GM23338 (cell line): ENCODE measurements around the gene FBLN1. TPM values are rescaled to one million over a fixed set of nuclear protein-coding genes. Genes with fewer than 3 reads are reported as not detected.

Experiments
- ATAC-seq: fragments of 200-7000 bp; cut with Tn5 transposase; 3 replicates; pipeline ENCODE4 v1.9.1; 2020
- DNase-seq: peaks from one replicate; pipeline ENCODE4 v3.0.0-alpha.2; 2015; ENCODE audit warnings: low spot score
- H2AFZ ChIP-seq: fragments of 200-600 bp; sonication (generic); 2 replicates; pipeline ENCODE4 v1.8.0; 2016; ENCODE audit warnings: antibody characterized with exemption, mild to moderate bottlenecking, moderate library complexity
- H3F3A ChIP-seq: fragments of 200-600 bp; sonication (generic); replicated peaks from 2 replicates; pipeline ENCODE4 v1.8.0; 2017; ENCODE audit warnings: antibody characterized with exemption, mixed run types, low read depth
- H3K27ac ChIP-seq: fragments of 200-600 bp; sonication (generic); 2 replicates; pipeline ENCODE4 v1.6.1; 2016; ENCODE audit warnings: low read depth
- H3K27me3 ChIP-seq: fragments of 200-600 bp; sonication (generic); 2 replicates; pipeline ENCODE4 v1.8.0; 2016; ENCODE audit warnings: mild to moderate bottlenecking, mixed run types, moderate library complexity; ENCODE audit not compliant: insufficient read depth
- H3K36me3 ChIP-seq: fragments of 200-600 bp; sonication (generic); 2 replicates; pipeline ENCODE4 v1.8.0; 2016; ENCODE audit warnings: mild to moderate bottlenecking; ENCODE audit not compliant: insufficient read depth
- H3K4me1 ChIP-seq: fragments of 200-600 bp; sonication (generic); 2 replicates; pipeline ENCODE4 v1.8.0; 2016; ENCODE audit warnings: mild to moderate bottlenecking, moderate library complexity; ENCODE audit not compliant: insufficient read depth
- H3K4me2 ChIP-seq: fragments of 200-600 bp; sonication (generic); 2 replicates; pipeline ENCODE4 v1.7.1; 2017; ENCODE audit warnings: mixed run types
- H3K4me3 ChIP-seq: fragments of 200-600 bp; sonication (generic); 2 replicates; pipeline ENCODE4 v1.6.1; 2016; ENCODE audit warnings: mixed run types
- H3K79me2 ChIP-seq: fragments of 200-600 bp; sonication (generic); replicated peaks from 2 replicates; pipeline ENCODE4 v1.8.0; 2017; ENCODE audit warnings: mild to moderate bottlenecking; ENCODE audit not compliant: insufficient read depth
- H3K9me2 ChIP-seq: fragments of 200-600 bp; sonication (generic); 2 replicates; pipeline ENCODE4 v1.8.0; 2017; ENCODE audit not compliant: insufficient read depth
- H4K20me1 ChIP-seq: fragments of 200-600 bp; sonication (generic); replicated peaks from 2 replicates; pipeline ENCODE4 v1.8.0; 2017; ENCODE audit warnings: mild to moderate bottlenecking; ENCODE audit not compliant: insufficient read depth
- H3K27ac Mint-ChIP-seq: 2 replicates; pipeline ENCODE4 v1.8.0; 2020; ENCODE audit warnings: inconsistent platforms, mild to moderate bottlenecking, moderate library complexity, mixed read lengths
- H3K27me3 Mint-ChIP-seq: 3 replicates; pipeline ENCODE4 v1.8.0; 2022; ENCODE audit warnings: low read depth, mild to moderate bottlenecking, moderate library complexity, mixed read lengths, inconsistent platforms; ENCODE audit not compliant: insufficient read depth, poor library complexity
- H3K36me3 Mint-ChIP-seq: 3 replicates; pipeline ENCODE4 v1.8.0; 2021; ENCODE audit warnings: low read depth, mild to moderate bottlenecking, inconsistent platforms, moderate library complexity, mixed read lengths
- H3K4me1 Mint-ChIP-seq: 3 replicates; pipeline ENCODE4 v1.8.0; 2020; ENCODE audit warnings: mild to moderate bottlenecking, inconsistent platforms, mixed read lengths
- H3K4me3 Mint-ChIP-seq: 3 replicates; pipeline ENCODE4 v1.8.0; 2021; ENCODE audit warnings: moderate library complexity, mild to moderate bottlenecking, inconsistent platforms, mixed read lengths
- H3K9me3 Mint-ChIP-seq: 3 replicates; pipeline ENCODE4 v1.8.0; 2020; ENCODE audit warnings: moderate library complexity, mild to moderate bottlenecking, inconsistent platforms, mixed read lengths
- CREB1 ChIP-seq: fragments of 250-450 bp; sonication (Bioruptor Pico); IDR thresholded peaks from 2 replicates; pipeline ENCODE4 v1.5.0; 2020; ENCODE audit warnings: low read depth, mild to moderate bottlenecking, moderate library complexity
- EZH2 ChIP-seq: fragments of 200-600 bp; sonication (generic); IDR thresholded peaks from one replicate; pipeline ENCODE4 v1.8.0; 2017; ENCODE audit warnings: antibody characterized with exemption, mild to moderate bottlenecking, low read depth; ENCODE audit not compliant: unreplicated experiment
- EZH2phosphoT487 ChIP-seq: fragments of 200-600 bp; sonication (generic); IDR thresholded peaks from one replicate; pipeline ENCODE4 v1.8.1; 2018; ENCODE audit warnings: antibody characterized with exemption; ENCODE audit not compliant: unreplicated experiment
- NANOG ChIP-seq: IDR thresholded peaks from 2 replicates; pipeline ENCODE4 v1.6.1; 2016; ENCODE audit warnings: antibody characterized with exemption, borderline replicate concordance
- ZNF114 ChIP-seq: fragments of 250-450 bp; sonication (Bioruptor Pico); IDR thresholded peaks from 2 replicates; pipeline ENCODE4 v1.5.0; 2020; ENCODE audit warnings: mild to moderate bottlenecking, moderate library complexity
- ZNF331 ChIP-seq: fragments of 250-450 bp; sonication (Bioruptor Pico); IDR thresholded peaks from 2 replicates; pipeline ENCODE4 v1.5.0; 2020; ENCODE audit warnings: low read depth, mild to moderate bottlenecking, moderate library complexity
- ZNF462 ChIP-seq: fragments of 250-450 bp; sonication (Bioruptor Pico); IDR thresholded peaks from 2 replicates; pipeline ENCODE4 v1.5.0; 2020; ENCODE audit warnings: mild to moderate bottlenecking, moderate library complexity
- polyA plus RNA-seq: library from polyadenylated mRNA; unstranded; fragments of >200 nt; fragmentation: Nextera tagmentation; extraction: Ambion mirVana; gene quantifications from 2 replicates; pipeline ENCODE4 v1.2.1, GENCODE V29; 2016
- total RNA-seq: library from RNA; depleted of rRNA; stranded (reverse); fragments of >200 nt; shearing (Covaris generic); gene quantifications from 2 replicates; pipeline ENCODE4 v1.2.3, GENCODE V29; 2014
- TF ChIP-seq, protein P1 (sequence below), 2 experiments: fragments of 200-600 bp in 1 of 2; sonication (generic) in 1 of 2; conservative IDR thresholded peaks; 2 replicates each; pipeline versions ENCODE4 v1.5.1 to v1.6.1; 2016 to 2017; ENCODE audit warnings: antibody characterized with exemption in 2 of 2, low read depth in 2 of 2, mild to moderate bottlenecking in 2 of 2, moderate library complexity in 1 of 2

The FBLN1 gene
- total and polyA plus RNA-seq, 2 experiments from 2014 or later: 90.1 to 137 TPM

- TF ChIP-seq, protein P1, sequence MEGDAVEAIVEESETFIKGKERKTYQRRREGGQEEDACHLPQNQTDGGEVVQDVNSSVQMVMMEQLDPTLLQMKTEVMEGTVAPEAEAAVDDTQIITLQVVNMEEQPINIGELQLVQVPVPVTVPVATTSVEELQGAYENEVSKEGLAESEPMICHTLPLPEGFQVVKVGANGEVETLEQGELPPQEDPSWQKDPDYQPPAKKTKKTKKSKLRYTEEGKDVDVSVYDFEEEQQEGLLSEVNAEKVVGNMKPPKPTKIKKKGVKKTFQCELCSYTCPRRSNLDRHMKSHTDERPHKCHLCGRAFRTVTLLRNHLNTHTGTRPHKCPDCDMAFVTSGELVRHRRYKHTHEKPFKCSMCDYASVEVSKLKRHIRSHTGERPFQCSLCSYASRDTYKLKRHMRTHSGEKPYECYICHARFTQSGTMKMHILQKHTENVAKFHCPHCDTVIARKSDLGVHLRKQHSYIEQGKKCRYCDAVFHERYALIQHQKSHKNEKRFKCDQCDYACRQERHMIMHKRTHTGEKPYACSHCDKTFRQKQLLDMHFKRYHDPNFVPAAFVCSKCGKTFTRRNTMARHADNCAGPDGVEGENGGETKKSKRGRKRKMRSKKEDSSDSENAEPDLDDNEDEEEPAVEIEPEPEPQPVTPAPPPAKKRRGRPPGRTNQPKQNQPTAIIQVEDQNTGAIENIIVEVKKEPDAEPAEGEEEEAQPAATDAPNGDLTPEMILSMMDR (conservative IDR thresholded peaks at IDR 0.05; ENCODE audit: low read depth in 2 of 2): no peak
- TF ChIP-seq EZH2phosphoT487 (no peak), ZNF114 (CRISPR knock-in tag) (no peak)
Measured at GRCh38 chr22:45518580-45518991, 15.9 kb downstream of the FBLN1 start (continued).

GRCh38 chr22:45521178-45521577 lies 18.5 kb downstream of the FBLN1 start:
- 0 out of 2 replicates have a peak, but pooled peaks cover 4% of the 10 kb centered on the region for H3K36me3 ChIP-seq
- H3K9me3 Mint-ChIP-seq: no peaks in the 10 kb centered on the region
- no peak overlapping the region for H3K27ac ChIP-seq
- H3K27me3 Mint-ChIP-seq: peaks cover 4% of the 10 kb centered on the region
- no peak for DNase-seq
- no peaks in the 10 kb centered on the region for H3F3A ChIP-seq
- H3K4me2 ChIP-seq: no peak overlapping the region
- peaks cover 42% of the 10 kb centered on the region; the same call in 2 of the 3 replicates for H3K36me3 Mint-ChIP-seq
- H3K27ac Mint-ChIP-seq: no peak overlapping the region
- no peaks in the 10 kb centered on the region for H3K27me3 ChIP-seq
- no peak overlapping the region for H2AFZ ChIP-seq
- no peak overlapping the region for H3K4me3 ChIP-seq
- ATAC-seq: no peak
- H3K4me1 Mint-ChIP-seq: peaks cover 10% of the 10 kb centered on the region
- no peaks in the 10 kb centered on the region for H3K4me1 ChIP-seq
- TF ChIP-seq ZNF114 (CRISPR knock-in tag): no peak
- TF ChIP-seq, protein P1 (conservative IDR thresholded peaks at IDR 0.05; ENCODE audit: low read depth in 2 of 2): no peak
- no peak for TF ChIP-seq ZNF331 (CRISPR knock-in tag)
- no peak for TF ChIP-seq CREB1 (CRISPR knock-in tag)
- no peak for TF ChIP-seq NANOG
- no peak overlapping the region for H3K4me3 Mint-ChIP-seq
- peaks cover 14% of the 10 kb centered on the region for H3K79me2 ChIP-seq
- peaks cover 13% of the 10 kb centered on the region for H4K20me1 ChIP-seq
- H3K9me2 ChIP-seq: no peaks in the 10 kb centered on the region

GRCh38 chr22:45522462-45522861 lies 19.8 kb downstream of the FBLN1 start:
- Mint-ChIP-seq H3K4me1 (0 out of 3 replicates have a peak, but pooled peaks cover 2% of the 10 kb centered on the region), H3K4me3 (no peak overlapping the region), H3K27ac (no peak overlapping the region), H3K36me3 (peaks cover 49% of the 10 kb centered on the region; the same call in 2 of the 3 replicates), H3K9me3 (no peaks in the 10 kb centered on the region), H3K27me3 (peaks cover 2% of the 10 kb centered on the region)
- Histone ChIP-seq H3K79me2 (peaks cover 4% of the 10 kb centered on the region; the same call in 1 of the 2 replicates), H3K27me3 (no peaks in the 10 kb centered on the region), H4K20me1 (peaks cover 3% of the 10 kb centered on the region), H3K4me1 (no peaks in the 10 kb centered on the region), H2AFZ (no peak overlapping the region), H3K4me2 (no peak overlapping the region), H3K9me2 (no peaks in the 10 kb centered on the region), H3K4me3 (no peak overlapping the region), H3F3A (no peaks in the 10 kb centered on the region), H3K27ac (no peak overlapping the region), H3K36me3 (0 out of 2 replicates have a peak, but pooled peaks cover 4% of the 10 kb centered on the region)
- DNase-seq (no peak), ATAC-seq (no peak)
- TF ChIP-seq ZNF462 (CRISPR knock-in tag): no peak
- TF ChIP-seq EZH2: no peak
